ENCODE measurements around the gene TJP2. TPM values are rescaled to one million over a fixed set of nuclear protein-coding genes. Genes with fewer than 3 reads are reported as not detected.
A peak's percentile ranks its signal among the peaks of the same experiment; 100 is the strongest.

The TJP2 gene
- total and polyA plus RNA-seq, 2 donors from 2014 or later, result 35.9 to 148 TPM

DNA sequence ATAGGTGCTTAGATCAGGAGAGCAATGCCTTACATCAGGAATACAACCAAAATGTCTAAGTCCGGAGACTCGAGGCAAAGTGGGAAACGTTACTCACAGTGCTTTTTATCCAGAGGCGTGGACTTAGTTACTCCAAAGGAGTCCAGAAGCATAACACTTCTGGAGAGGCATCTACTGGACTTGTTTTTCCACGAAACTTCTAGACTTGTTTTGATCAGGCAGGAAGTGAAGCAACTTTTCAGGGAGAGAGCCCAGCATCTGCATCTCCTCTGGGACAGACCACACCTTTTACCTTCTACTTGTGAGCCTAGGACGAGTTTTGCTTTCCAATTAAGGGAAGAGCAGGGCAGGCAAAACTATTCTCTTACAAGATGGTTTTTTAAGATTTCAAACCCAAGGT lies 1.2 kb upstream of the TJP2 start:
- Histone ChIP-seq H3K27me3 (ENCODE audit: control insufficient read depth, insufficient read depth, low read length) (no peaks in the 10 kb centered on the region), H3K4me1 (ENCODE audit: control insufficient read depth in 2 of 3, insufficient read depth in 2 of 3, low read depth in 1 of 3, low read length in 3 of 3) (peaks cover 0 to 14% (median 3%) of the 10 kb centered on the region in 3 donors), H3K27ac (ENCODE audit: low read depth in 2 of 2, low read length in 2 of 2) (no peak overlapping the region), H3K4me3 (ENCODE audit: low read length in 3 of 3) (no peak overlapping the region), H3K9ac (ENCODE audit: low read length in 3 of 3) (no peak overlapping the region), H3K36me3 (ENCODE audit: control insufficient read depth in 2 of 3, insufficient read depth in 3 of 3, low read length in 3 of 3) (no peaks in the 10 kb centered on the region), H3K9me3 (ENCODE audit: control insufficient read depth in 2 of 3, insufficient read depth in 1 of 3, low read length in 3 of 3) (no peaks in the 10 kb centered on the region)
- DNase-seq, result no peak
- no peak for FAIRE-seq
- intact Hi-C loops (cut with DNase I), result no loop called here
- TF ChIP-seq, protein P1, sequence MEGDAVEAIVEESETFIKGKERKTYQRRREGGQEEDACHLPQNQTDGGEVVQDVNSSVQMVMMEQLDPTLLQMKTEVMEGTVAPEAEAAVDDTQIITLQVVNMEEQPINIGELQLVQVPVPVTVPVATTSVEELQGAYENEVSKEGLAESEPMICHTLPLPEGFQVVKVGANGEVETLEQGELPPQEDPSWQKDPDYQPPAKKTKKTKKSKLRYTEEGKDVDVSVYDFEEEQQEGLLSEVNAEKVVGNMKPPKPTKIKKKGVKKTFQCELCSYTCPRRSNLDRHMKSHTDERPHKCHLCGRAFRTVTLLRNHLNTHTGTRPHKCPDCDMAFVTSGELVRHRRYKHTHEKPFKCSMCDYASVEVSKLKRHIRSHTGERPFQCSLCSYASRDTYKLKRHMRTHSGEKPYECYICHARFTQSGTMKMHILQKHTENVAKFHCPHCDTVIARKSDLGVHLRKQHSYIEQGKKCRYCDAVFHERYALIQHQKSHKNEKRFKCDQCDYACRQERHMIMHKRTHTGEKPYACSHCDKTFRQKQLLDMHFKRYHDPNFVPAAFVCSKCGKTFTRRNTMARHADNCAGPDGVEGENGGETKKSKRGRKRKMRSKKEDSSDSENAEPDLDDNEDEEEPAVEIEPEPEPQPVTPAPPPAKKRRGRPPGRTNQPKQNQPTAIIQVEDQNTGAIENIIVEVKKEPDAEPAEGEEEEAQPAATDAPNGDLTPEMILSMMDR (IDR thresholded peaks at IDR 0.05; ENCODE audit: borderline replicate concordance, extremely low read depth, insufficient read depth), result no peak

DNA sequence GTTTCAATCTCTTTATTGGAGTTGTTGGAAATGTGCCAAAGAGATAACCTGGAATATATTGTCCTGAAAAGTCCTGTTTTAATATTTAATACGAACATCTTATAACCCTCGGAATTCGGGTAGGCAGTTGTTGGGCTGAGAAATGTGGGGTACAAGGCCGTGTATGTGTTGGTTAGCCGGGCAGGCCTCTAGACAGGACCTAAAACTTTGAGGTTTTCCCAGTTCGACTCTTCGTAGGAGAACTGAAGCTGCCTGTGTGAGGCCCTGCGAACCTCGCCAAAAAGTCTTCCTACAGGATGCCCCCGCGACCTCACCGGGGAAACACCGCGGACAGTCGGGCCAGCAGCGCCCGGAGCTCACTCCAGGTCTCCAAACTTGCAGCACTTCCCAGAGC lies 583 bp upstream of the TJP2 start:
- Histone ChIP-seq H3K9me3 (ENCODE audit: control insufficient read depth in 2 of 3, insufficient read depth in 1 of 3, low read length in 3 of 3) (no peaks in the 10 kb centered on the region), H3K4me3 (ENCODE audit: low read length in 3 of 3) (peak overlapping the region; percentile 34 to 76 (median 46)), H3K9ac (ENCODE audit: low read length in 3 of 3) (peak overlapping the region in 1 of 3 donors; percentile 25), H3K27ac (ENCODE audit: low read depth in 2 of 2, low read length in 2 of 2) (peak overlapping the region; percentile 38 to 74), H3K4me1 (ENCODE audit: control insufficient read depth in 2 of 3, insufficient read depth in 2 of 3, low read depth in 1 of 3, low read length in 3 of 3) (peaks cover 0 to 14% (median 3%) of the 10 kb centered on the region in 3 donors), H3K36me3 (ENCODE audit: control insufficient read depth in 2 of 3, insufficient read depth in 3 of 3, low read length in 3 of 3) (no peaks in the 10 kb centered on the region), H3K27me3 (ENCODE audit: control insufficient read depth, insufficient read depth, low read length) (no peaks in the 10 kb centered on the region)
- intact Hi-C loops (cut with DNase I), result no loop called here
- no peak for FAIRE-seq
- TF ChIP-seq, protein P1 (IDR thresholded peaks at IDR 0.05; ENCODE audit: borderline replicate concordance, extremely low read depth, insufficient read depth), result no peak
- no peak for DNase-seq

DNA sequence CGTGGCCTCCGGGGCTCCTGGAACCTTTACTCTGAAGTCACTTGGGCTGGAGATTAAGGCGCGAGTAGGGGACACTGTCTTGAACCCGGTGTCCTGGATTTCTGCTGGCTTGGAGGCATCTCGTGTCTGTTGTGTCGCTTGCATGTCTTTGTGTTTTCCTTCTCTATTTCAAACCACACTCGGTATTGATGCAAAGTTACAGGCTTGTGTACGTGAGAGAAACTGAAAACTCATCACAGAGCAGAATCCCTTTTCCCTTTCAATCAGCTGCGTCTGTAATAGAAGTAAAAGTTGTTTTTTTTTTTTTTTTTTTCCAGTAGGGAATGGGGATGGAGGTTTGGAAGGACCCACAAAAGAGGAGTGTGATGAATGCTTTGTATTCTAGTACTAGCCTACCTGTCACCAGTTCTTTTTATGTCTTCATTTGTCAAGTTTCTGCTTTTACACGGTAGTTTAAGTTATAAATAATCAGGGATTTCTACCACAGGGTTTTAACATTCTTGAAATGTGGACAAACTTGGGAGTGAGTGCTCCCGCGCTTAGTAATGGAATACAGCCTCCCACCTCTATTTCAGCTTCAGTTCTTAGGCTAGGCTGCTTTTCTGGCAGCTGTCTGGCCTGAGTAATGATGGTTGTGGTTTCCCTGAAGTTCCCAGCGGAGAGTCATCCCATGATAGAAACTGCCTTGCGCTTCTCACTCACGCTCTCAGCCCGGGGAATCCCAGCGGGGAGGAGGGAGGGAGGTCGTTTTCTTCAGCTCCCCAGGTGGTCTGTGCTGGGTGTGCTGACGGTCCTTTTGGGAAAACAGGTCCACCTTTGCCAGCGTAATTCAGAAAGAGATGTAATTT lies 763 bp downstream of the TJP2 start:
- H3K4me3 ChIP-seq (ENCODE audit: low read length in 3 of 3), result peak overlapping the region; percentile 40 to 77 (median 76)
- FAIRE-seq, result no peak

More for the DNA sequence above, 763 bp downstream of the TJP2 start:
- Histone ChIP-seq H3K9ac (ENCODE audit: low read length in 3 of 3) (peak overlapping the region in 2 of 3 donors; percentile 2 to 70), H3K27ac (ENCODE audit: low read depth in 2 of 2, low read length in 2 of 2) (peak overlapping the region; percentile 38 to 74), H3K9me3 (ENCODE audit: control insufficient read depth in 2 of 3, insufficient read depth in 1 of 3, low read length in 3 of 3) (no peaks in the 10 kb centered on the region), H3K36me3 (ENCODE audit: control insufficient read depth in 2 of 3, insufficient read depth in 3 of 3, low read length in 3 of 3) (no peaks in the 10 kb centered on the region), H3K27me3 (ENCODE audit: control insufficient read depth, insufficient read depth, low read length) (no peaks in the 10 kb centered on the region), H3K4me1 (ENCODE audit: control insufficient read depth in 2 of 3, insufficient read depth in 2 of 3, low read depth in 1 of 3, low read length in 3 of 3) (peaks cover 0 to 16% (median 3%) of the 10 kb centered on the region in 3 donors)
- TF ChIP-seq, protein P1 (IDR thresholded peaks at IDR 0.05; ENCODE audit: borderline replicate concordance, extremely low read depth, insufficient read depth), result no peak
- DNase-seq, result peak in 3 of 5 donors; percentile 42 to 77 (median 68)
- intact Hi-C loops (cut with DNase I), result no loop called here
